Lower lobe of right lung (tissue), 2 donors: ENCODE data around the gene BCL11A. TPM values are rescaled to one million over a fixed set of nuclear protein-coding genes. Genes with fewer than 3 reads are reported as not detected.

ENCODE experiments used
- ATAC-seq, 2 donors: fragments of 200-7000 bp; cut with Tn5 transposase; one replicate each; pipeline ENCODE4 v1.9.1; 2020 to 2022; ENCODE audit warnings: mild to moderate bottlenecking in 2 of 2, moderate library complexity in 2 of 2
- DNase-seq: peaks from one replicate; pipeline ENCODE4 v3.0.0-alpha.2; 2020
- H3K27ac ChIP-seq: fragments of 200-600 bp; one replicate; pipeline ENCODE4 v1.8.0; 2022
- H3K27me3 ChIP-seq: fragments of 200-600 bp; one replicate; pipeline ENCODE4 v1.8.0; 2022; ENCODE audit warnings: low read depth
- H3K36me3 ChIP-seq: fragments of 200-600 bp; one replicate; pipeline ENCODE4 v1.8.0; 2022; ENCODE audit warnings: mild to moderate bottlenecking
- H3K4me1 ChIP-seq: fragments of 200-600 bp; one replicate; pipeline ENCODE4 v1.8.0; 2022
- H3K4me3 ChIP-seq: fragments of 200-600 bp; one replicate; pipeline ENCODE4 v1.8.0; 2022; ENCODE audit warnings: mild to moderate bottlenecking
- H3K9me3 ChIP-seq: fragments of 200-600 bp; one replicate; pipeline ENCODE4 v1.8.0; 2022
- intact Hi-C: fragments of 100-400 bp; cut with DNase I; formaldehyde crosslinking; loops from one replicate; pipeline ENCODE4 v1.11.0; 2022
- total RNA-seq: library from RNA; stranded (reverse); fragmentation: NEBNext Ultra II Directional; extraction: Animal tissue kit (Norgen Biotek cat#: 25700); gene quantifications from one replicate; pipeline ENCODE4 v1.2.1, GENCODE V29; 2021
- TF ChIP-seq, protein P1 (sequence below): fragments of 200-600 bp; IDR thresholded peaks from one replicate; pipeline ENCODE4 v1.8.0; 2022; ENCODE audit warnings: antibody characterized with exemption, mild to moderate bottlenecking
- donor health status: DM: no; HTN: yes; CAD: no; lungs with severe emphysema.

Gene BCL11A
- total RNA-seq, 1 donor from 2014 or later, result 9.7 TPM

DNA sequence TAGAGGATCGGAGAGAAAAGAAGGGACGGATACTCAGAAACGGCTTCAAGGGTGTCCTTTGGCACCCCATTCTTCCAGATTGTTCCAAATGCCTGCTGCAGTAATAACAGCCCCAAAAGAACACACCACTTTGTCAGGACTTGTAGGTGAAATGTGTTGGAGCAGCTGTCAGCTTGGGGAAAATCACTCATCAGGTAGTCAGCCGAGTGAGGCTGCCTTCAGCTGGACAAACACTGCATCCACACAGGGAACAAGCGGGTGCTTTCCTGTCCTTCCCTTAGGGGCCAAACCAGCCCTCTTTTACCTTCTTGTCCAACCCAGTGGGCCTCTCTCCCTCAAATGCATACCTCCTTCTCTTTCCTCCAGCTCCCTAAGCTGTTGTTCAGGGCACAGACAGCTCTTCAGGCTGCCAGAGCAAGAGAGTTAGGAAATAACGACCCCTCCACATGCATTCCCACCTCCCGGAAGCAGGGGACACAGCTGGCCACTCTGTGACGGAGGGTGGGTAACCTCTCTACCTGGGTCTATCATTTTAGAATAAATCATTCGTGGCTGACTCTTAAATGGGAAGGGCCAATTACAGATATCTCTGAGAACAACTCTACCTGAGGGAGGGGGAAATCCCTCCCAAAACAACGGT, 48.1 kb downstream of the BCL11A start:
- Histone ChIP-seq H3K36me3 (no peaks in the 10 kb centered on the region), H3K27ac (no peak overlapping the region), H3K4me3 (no peak overlapping the region), H3K9me3 (no peaks in the 10 kb centered on the region), H3K27me3 (no peaks in the 10 kb centered on the region), H3K4me1 (no peaks in the 10 kb centered on the region)
- TF ChIP-seq, protein P1, sequence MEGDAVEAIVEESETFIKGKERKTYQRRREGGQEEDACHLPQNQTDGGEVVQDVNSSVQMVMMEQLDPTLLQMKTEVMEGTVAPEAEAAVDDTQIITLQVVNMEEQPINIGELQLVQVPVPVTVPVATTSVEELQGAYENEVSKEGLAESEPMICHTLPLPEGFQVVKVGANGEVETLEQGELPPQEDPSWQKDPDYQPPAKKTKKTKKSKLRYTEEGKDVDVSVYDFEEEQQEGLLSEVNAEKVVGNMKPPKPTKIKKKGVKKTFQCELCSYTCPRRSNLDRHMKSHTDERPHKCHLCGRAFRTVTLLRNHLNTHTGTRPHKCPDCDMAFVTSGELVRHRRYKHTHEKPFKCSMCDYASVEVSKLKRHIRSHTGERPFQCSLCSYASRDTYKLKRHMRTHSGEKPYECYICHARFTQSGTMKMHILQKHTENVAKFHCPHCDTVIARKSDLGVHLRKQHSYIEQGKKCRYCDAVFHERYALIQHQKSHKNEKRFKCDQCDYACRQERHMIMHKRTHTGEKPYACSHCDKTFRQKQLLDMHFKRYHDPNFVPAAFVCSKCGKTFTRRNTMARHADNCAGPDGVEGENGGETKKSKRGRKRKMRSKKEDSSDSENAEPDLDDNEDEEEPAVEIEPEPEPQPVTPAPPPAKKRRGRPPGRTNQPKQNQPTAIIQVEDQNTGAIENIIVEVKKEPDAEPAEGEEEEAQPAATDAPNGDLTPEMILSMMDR, result no peak
- intact Hi-C loops, result no loop called here
- ATAC-seq (no peak), DNase-seq (no peak)

DNA sequence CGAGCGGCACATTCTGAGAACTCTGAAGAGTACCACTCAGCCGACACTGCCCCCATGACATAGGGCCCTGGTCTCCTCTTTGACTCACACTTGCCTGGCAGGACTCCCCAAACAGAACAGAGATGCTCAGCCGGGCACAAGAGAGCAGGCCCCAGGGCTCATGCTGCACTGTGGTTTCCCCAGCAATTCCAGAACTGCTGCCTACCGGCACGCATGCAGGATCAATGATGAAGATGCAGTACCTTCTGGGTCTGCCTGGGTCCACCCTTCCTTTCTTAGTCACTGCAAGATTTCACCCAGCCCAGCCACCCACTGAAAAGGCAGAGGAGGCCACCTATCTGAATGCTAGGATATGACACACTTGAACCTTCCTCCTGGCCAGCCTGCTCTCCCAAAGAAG, 49.4 kb downstream of the BCL11A start:
- ATAC-seq, result no peak
- TF ChIP-seq, protein P1, result no peak
- Histone ChIP-seq H3K4me1 (no peaks in the 10 kb centered on the region), H3K9me3 (no peaks in the 10 kb centered on the region), H3K27ac (no peak overlapping the region), H3K4me3 (no peak overlapping the region), H3K27me3 (no peaks in the 10 kb centered on the region), H3K36me3 (no peaks in the 10 kb centered on the region)
- intact Hi-C loops, result no loop called here
- no peak for DNase-seq

DNA sequence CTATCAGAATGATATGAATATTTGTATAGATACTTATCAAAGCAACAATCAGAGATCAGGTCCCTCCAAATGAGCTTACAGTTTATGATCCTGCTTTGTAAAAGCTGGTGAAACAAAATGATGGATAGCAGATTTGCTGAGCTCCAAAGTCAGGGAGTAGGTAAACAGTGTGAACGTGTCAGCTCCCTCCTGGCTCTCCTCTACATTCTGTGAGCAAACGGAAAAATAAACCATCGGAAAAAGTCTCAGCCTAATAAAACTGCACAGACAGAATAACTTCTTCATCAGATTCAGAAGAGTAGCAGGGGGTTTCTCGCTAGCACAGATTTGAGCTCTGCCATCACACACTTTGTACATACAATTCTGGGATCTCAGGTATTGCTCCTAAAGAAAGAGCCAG, 51.3 kb downstream of the BCL11A start:
- Histone ChIP-seq H3K27ac (no peak overlapping the region), H3K27me3 (no peaks in the 10 kb centered on the region), H3K4me1 (no peaks in the 10 kb centered on the region), H3K9me3 (no peaks in the 10 kb centered on the region), H3K4me3 (no peak overlapping the region), H3K36me3 (no peaks in the 10 kb centered on the region)
- intact Hi-C loops, result no loop called here
- TF ChIP-seq, protein P1, result no peak
- DNase-seq (no peak), ATAC-seq (no peak)

DNA sequence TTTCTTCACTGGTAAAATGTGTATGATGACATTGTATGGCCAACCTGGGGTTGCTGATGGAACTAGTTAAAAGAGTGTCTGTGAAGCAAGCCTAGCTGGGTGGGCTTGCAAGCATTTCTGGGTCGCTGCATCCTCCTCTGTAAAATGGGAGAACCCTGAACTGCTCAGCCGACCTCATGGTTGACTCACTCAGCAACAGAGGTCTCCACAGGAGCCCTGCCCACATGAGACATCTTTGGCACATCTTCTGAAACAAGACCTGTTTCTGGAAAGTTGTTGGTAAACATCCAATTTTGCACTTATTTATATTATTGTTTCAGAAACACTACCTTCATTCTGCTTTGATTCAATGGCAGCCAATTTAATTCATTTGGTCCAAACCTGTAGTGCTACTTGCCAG, 52.6 kb downstream of the BCL11A start:
- DNase-seq (no peak), ATAC-seq (no peak)
- no peaks in the 10 kb centered on the region for H3K36me3 ChIP-seq
- H3K27ac ChIP-seq, result no peak overlapping the region
- TF ChIP-seq, protein P1, result no peak
- H3K4me3 ChIP-seq, result no peak overlapping the region
- H3K9me3 ChIP-seq, result no peaks in the 10 kb centered on the region
- intact Hi-C loops, result no loop called here
- H3K27me3 ChIP-seq, result no peaks in the 10 kb centered on the region
- H3K4me1 ChIP-seq, result no peaks in the 10 kb centered on the region

DNA sequence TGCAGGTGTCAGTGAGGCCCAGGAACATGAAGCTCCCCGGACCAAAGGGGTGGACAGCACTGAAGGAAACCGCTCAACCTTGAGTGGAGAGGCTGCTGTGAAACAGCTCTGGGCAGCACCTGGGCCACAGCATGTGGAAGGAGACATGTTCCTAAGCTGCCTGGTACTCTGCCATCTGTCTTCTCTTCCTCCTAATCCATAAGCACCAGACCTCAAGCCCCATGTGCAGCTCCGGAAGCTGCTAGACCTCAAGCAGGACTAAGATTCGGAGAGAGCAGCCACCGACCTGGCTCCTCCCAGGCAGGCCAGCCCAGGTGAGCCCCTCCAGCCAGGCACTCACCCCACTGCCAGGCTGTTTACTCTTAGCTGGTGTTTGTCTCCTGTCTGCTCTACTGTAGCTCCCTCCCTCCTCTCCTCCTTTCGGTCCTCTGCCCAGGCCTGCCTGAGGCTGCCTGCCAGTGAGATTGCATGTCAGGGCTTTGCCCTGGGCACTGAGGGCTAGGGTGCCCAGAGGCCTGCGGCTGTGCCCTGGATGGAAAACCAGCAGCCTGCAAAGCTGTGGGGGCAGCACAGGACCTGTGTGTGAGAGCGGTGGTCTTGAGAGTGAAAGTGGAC, 53.7 kb downstream of the BCL11A start:
- Histone ChIP-seq H3K4me3 (no peak overlapping the region), H3K27ac (no peak overlapping the region), H3K4me1 (no peaks in the 10 kb centered on the region), H3K9me3 (no peaks in the 10 kb centered on the region), H3K27me3 (no peaks in the 10 kb centered on the region), H3K36me3 (no peaks in the 10 kb centered on the region)
- intact Hi-C loops, result no loop called here
- no peak for DNase-seq
- TF ChIP-seq, protein P1, result no peak
- no peak for ATAC-seq
